KMS-11 (cell line): ENCODE data around the gene CNOT1.

Experiments
- H2AFZ ChIP-seq: fragments of 200-600 bp; sonication (generic); 2 replicates; pipeline ENCODE4 v1.6.1; 2016; ENCODE audit warnings: antibody characterized with exemption, mixed run types, low read depth
- H3K27ac ChIP-seq: fragments of 200-600 bp; sonication (generic); 2 replicates; pipeline ENCODE4 v1.6.1; 2016; ENCODE audit warnings: mild to moderate bottlenecking, mixed run types
- H3K27me3 ChIP-seq: fragments of 200-600 bp; sonication (generic); 2 replicates; pipeline ENCODE4 v1.6.1; 2017; ENCODE audit warnings: mild to moderate bottlenecking, low read depth, mixed run types, moderate library complexity; ENCODE audit not compliant: insufficient read depth
- H3K36me3 ChIP-seq: fragments of 200-600 bp; sonication (generic); 2 replicates; pipeline ENCODE4 v1.6.1; 2017; ENCODE audit warnings: mild to moderate bottlenecking, mixed run types; ENCODE audit not compliant: insufficient read depth
- H3K4me1 ChIP-seq: fragments of 200-600 bp; sonication (generic); 2 replicates; pipeline ENCODE4 v1.6.1; 2016; ENCODE audit warnings: mild to moderate bottlenecking, low read depth, mixed run types; ENCODE audit not compliant: poor library complexity, severe bottlenecking
- H3K4me2 ChIP-seq: fragments of 200-600 bp; sonication (generic); 2 replicates; pipeline ENCODE4 v1.7.0; 2016; ENCODE audit warnings: mild to moderate bottlenecking, mixed run types
- H3K4me3 ChIP-seq: fragments of 200-600 bp; sonication (generic); IDR thresholded peaks from 2 replicates; pipeline ENCODE4 v1.6.1; 2017; ENCODE audit warnings: low read depth, low read length, mixed read lengths; ENCODE audit not compliant: insufficient read depth
- H3K79me2 ChIP-seq: fragments of 200-600 bp; sonication (generic); 2 replicates; pipeline ENCODE4 v1.6.1; 2016; ENCODE audit warnings: low read depth, mixed run types; ENCODE audit not compliant: insufficient read depth
- H3K9ac ChIP-seq: fragments of 200-600 bp; sonication (generic); 2 replicates; pipeline ENCODE4 v1.6.1; 2016; ENCODE audit warnings: mild to moderate bottlenecking, mixed run types
- H4K20me1 ChIP-seq: fragments of 200-600 bp; sonication (generic); 2 replicates; pipeline ENCODE4 v1.6.1; 2016; ENCODE audit warnings: mild to moderate bottlenecking, mixed run types; ENCODE audit not compliant: insufficient read depth
- TF ChIP-seq, protein P1 (sequence below): fragments of 200-600 bp; sonication (generic); conservative IDR thresholded peaks from 2 replicates; pipeline ENCODE4 v1.6.1; 2017; ENCODE audit warnings: low read depth, mild to moderate bottlenecking, antibody characterized with exemption, low read length, moderate library complexity, mixed read lengths

The CNOT1 gene

DNA sequence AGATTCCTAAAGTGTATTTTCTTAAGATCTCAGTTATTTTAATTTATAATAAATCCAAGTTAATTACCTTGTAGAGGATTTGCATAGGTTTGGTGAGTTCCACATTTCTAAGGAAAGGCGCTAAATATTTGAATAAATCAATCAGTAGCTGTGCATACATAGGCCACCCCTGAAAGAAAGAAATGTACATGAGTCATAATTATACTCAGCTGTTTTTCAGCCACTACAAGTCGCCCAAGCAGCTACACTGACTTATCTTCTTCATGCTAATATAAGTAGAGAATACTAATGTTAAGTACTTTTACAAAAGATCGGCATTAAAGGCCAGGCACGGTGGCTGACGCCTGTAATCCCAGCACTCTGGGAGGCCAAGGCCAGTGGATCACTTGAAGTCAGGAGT is 99.4 kb downstream of the CNOT1 start:
- H2AFZ ChIP-seq = no peak overlapping the region
- H3K27me3 ChIP-seq = no peaks in the 10 kb centered on the region
- H3K4me1 ChIP-seq = no peaks in the 10 kb centered on the region
- no peak overlapping the region for H3K4me2 ChIP-seq
- H3K36me3 ChIP-seq = peaks cover 43% of the 10 kb centered on the region; the same call in 1 of the 2 replicates
- H3K4me3 ChIP-seq = no peak overlapping the region
- no peak overlapping the region for H3K9ac ChIP-seq
- no peak overlapping the region for H3K27ac ChIP-seq
- H4K20me1 ChIP-seq = peaks cover 3% of the 10 kb centered on the region; the same call in 1 of the 2 replicates
- H3K79me2 ChIP-seq = peaks cover 19% of the 10 kb centered on the region; the same call in 1 of the 2 replicates
- TF ChIP-seq, protein P1, sequence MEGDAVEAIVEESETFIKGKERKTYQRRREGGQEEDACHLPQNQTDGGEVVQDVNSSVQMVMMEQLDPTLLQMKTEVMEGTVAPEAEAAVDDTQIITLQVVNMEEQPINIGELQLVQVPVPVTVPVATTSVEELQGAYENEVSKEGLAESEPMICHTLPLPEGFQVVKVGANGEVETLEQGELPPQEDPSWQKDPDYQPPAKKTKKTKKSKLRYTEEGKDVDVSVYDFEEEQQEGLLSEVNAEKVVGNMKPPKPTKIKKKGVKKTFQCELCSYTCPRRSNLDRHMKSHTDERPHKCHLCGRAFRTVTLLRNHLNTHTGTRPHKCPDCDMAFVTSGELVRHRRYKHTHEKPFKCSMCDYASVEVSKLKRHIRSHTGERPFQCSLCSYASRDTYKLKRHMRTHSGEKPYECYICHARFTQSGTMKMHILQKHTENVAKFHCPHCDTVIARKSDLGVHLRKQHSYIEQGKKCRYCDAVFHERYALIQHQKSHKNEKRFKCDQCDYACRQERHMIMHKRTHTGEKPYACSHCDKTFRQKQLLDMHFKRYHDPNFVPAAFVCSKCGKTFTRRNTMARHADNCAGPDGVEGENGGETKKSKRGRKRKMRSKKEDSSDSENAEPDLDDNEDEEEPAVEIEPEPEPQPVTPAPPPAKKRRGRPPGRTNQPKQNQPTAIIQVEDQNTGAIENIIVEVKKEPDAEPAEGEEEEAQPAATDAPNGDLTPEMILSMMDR = no peak

DNA sequence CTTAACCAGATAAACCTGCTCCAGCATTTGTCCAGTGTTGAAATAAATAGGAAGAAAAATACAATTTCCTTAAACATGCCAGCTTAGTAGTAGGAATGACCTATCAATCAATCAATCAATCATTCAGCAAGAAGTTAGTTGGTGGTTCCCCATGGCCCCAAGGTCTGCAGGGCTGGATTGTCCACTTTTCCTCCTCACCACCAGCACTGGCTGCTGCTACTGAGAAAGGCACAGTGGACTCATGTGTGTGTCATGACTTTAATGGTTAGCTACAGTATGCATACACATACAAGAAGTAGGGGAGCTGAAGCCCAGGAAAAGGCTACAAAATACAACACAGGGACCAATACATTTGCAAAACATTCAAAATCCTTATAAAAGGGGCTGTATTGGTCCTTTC is 109.9 kb downstream of the CNOT1 start:
- Histone ChIP-seq H2AFZ (no peak overlapping the region), H3K9ac (no peak overlapping the region), H4K20me1 (no peaks in the 10 kb centered on the region), H3K4me2 (no peak overlapping the region), H3K4me3 (no peak overlapping the region), H3K27me3 (no peaks in the 10 kb centered on the region), H3K79me2 (peaks cover 33% of the 10 kb centered on the region; the same call in 1 of the 2 replicates), H3K4me1 (peaks cover 38% of the 10 kb centered on the region), H3K36me3 (peaks cover 28% of the 10 kb centered on the region; the same call in 1 of the 2 replicates), H3K27ac (no peak overlapping the region)
- TF ChIP-seq, protein P1 = no peak

DNA sequence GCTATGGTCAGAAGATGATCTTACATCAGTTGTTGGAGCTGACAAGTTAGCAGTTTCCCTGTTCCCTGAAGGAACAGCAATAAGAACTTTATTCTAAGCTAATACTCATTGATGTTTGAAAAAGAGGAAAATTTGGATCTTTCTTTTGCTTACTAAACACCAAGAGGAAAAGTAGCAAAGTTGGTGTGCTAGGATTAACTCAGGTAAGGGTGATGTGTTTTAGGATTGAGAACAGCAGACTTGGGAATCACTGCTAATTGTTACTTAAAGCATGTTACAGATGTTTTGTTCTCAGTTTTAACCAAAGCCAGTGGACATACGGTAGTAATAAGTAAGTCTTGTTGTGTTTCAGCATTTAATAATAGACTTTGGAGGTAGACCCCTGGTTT is 110.7 kb downstream of the CNOT1 start:
- no peak overlapping the region for H3K4me3 ChIP-seq
- no peak overlapping the region for H2AFZ ChIP-seq
- H3K9ac ChIP-seq = no peak overlapping the region
- peaks cover 23% of the 10 kb centered on the region; the same call in 1 of the 2 replicates for H3K36me3 ChIP-seq
- peaks cover 44% of the 10 kb centered on the region for H3K4me1 ChIP-seq
- no peak overlapping the region; the same call in 1 of the 2 replicates for H3K27ac ChIP-seq
- TF ChIP-seq, protein P1 = no peak
- H3K4me2 ChIP-seq = no peak overlapping the region; the same call in 1 of the 2 replicates
- peaks cover 41% of the 10 kb centered on the region for H3K79me2 ChIP-seq
- no peaks in the 10 kb centered on the region for H3K27me3 ChIP-seq
- no peaks in the 10 kb centered on the region for H4K20me1 ChIP-seq

DNA sequence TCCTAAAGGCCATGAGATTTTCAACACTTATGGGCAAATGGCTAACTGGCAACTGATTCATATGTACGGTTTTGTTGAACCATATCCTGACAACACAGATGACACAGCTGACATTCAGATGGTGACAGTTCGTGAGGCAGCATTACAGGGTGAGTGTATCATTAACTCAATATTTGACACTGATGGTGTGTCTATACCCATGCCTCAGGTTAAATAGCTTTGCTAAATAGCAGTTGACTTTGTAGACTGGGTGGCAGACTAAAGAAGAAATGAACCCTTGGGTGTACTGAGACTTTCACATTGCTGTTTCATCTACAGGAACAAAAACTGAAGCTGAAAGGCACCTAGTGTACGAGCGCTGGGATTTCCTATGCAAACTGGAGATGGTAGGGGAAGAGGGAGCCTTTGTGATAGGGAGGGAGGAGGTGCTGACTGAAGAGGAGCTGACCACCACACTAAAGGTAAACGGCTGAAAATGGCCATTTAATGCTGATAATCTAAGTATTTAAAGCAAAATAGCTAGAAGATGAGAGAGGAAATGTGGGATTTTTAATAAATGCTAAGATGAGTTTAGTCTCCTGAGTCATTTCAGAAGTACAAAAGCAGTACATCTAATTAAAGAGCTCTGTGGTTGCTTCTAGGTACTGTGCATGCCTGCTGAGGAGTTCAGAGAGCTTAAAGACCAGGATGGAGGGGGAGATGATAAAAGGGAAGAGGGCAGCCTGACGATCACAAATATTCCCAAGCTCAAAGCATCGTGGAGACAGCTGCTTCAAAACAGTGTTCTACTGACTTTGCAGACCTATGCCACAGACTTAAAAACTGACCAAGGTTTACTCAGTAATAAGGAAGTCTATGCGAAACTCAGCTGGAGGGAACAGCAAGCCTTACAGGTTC is 111.3 kb downstream of the CNOT1 start:
- Histone ChIP-seq H4K20me1 (no peaks in the 10 kb centered on the region), H3K36me3 (peaks cover 19% of the 10 kb centered on the region; the same call in 1 of the 2 replicates), H3K4me2 (no peak overlapping the region; the same call in 1 of the 2 replicates)

More for the DNA sequence above, 111.3 kb downstream of the CNOT1 start:
- H3K9ac ChIP-seq = no peak overlapping the region
- H2AFZ ChIP-seq = no peak overlapping the region
- peaks cover 41% of the 10 kb centered on the region for H3K79me2 ChIP-seq
- peak overlapping the region; percentile 10; the same call in 1 of the 2 replicates for H3K27ac ChIP-seq
- TF ChIP-seq, protein P1 = no peak
- H3K4me1 ChIP-seq = peaks cover 45% of the 10 kb centered on the region
- H3K27me3 ChIP-seq = no peaks in the 10 kb centered on the region
- no peak overlapping the region for H3K4me3 ChIP-seq
